Upper lobe of left lung (tissue), 4 donors: Measurements from ENCODE around the gene ZNF98.

Experiments used
- EP300 ChIP-seq, 4 donors: sonication (generic); formaldehyde crosslinking; IDR thresholded peaks; one replicate each; pipeline ENCODE4 v1.5.1; 2017; ENCODE audit warnings: antibody characterized with exemption in 4 of 4, control low read depth in 2 of 4
- POLR2A ChIP-seq, 4 donors: fragments of 450-650 bp; IDR thresholded peaks; one replicate each; pipeline ENCODE4 v1.5.1; 2016 to 2017; ENCODE audit warnings: antibody characterized with exemption in 4 of 4, mild to moderate bottlenecking in 2 of 4
- POLR2AphosphoS5 ChIP-seq, 2 donors: sonication (generic); formaldehyde crosslinking; IDR thresholded peaks; one replicate each; pipeline ENCODE4 v1.5.1; 2017; ENCODE audit warnings: antibody characterized with exemption in 2 of 2
- TF ChIP-seq, protein P1 (sequence below), 6 experiments: fragments of 450-650 bp in 4 of 6; fragments of 200-600 bp in 2 of 6; sonication (generic) in 2 of 6; IDR thresholded peaks; one replicate each; pipeline ENCODE4 v1.5.1; 2016 to 2019; ENCODE audit warnings: antibody characterized with exemption in 6 of 6

DNA sequence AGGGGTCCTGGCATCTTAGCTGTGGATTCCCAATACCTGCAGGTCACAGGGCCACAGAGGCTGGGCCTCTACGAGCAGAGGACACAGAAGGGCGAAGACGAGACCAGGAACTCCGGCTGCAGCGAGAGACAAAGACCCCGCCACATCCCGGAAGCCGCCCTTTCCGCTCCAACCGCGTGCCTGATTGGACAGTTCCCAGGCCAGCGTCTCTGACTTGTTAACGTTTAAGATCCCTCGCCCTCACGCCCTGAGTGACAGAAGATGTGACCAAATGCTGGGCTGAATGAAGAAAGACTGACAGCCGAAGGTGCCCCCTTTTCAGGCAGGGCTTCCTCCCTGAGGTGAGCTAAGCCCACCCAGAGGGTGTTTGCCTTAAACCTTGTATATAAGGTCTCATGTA, at the start of gene ZNF98:
- TF ChIP-seq, protein P1, sequence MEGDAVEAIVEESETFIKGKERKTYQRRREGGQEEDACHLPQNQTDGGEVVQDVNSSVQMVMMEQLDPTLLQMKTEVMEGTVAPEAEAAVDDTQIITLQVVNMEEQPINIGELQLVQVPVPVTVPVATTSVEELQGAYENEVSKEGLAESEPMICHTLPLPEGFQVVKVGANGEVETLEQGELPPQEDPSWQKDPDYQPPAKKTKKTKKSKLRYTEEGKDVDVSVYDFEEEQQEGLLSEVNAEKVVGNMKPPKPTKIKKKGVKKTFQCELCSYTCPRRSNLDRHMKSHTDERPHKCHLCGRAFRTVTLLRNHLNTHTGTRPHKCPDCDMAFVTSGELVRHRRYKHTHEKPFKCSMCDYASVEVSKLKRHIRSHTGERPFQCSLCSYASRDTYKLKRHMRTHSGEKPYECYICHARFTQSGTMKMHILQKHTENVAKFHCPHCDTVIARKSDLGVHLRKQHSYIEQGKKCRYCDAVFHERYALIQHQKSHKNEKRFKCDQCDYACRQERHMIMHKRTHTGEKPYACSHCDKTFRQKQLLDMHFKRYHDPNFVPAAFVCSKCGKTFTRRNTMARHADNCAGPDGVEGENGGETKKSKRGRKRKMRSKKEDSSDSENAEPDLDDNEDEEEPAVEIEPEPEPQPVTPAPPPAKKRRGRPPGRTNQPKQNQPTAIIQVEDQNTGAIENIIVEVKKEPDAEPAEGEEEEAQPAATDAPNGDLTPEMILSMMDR (IDR thresholded peaks at IDR 0.05): no peak
- TF ChIP-seq POLR2A (IDR thresholded peaks at IDR 0.05): no peak
- no peak for TF ChIP-seq POLR2AphosphoS5 (IDR thresholded peaks at IDR 0.05)
- no peak for TF ChIP-seq EP300 (IDR thresholded peaks at IDR 0.05)
